Activated CD4-positive, alpha-beta T cell treated with anti-CD3 and anti-CD28 coated beads, Interleukin-2, Interleukin-6, amounts not matched to agents 100 ng/mL and 50 ng/mL, durations not matched to agents 16 hours and 8 hours (primary cell): ENCODE data around the gene YPEL3.
"Not testable (repeated sequence)": the region's sequence is repeated elsewhere in the genome, so short reads cannot be mapped to it uniquely, and the experiment has no call there.

Source experiments
- DNase-seq: peaks from one replicate; pipeline ENCODE4 v3.0.0-alpha.2; 2020

Gene YPEL3

DNA sequence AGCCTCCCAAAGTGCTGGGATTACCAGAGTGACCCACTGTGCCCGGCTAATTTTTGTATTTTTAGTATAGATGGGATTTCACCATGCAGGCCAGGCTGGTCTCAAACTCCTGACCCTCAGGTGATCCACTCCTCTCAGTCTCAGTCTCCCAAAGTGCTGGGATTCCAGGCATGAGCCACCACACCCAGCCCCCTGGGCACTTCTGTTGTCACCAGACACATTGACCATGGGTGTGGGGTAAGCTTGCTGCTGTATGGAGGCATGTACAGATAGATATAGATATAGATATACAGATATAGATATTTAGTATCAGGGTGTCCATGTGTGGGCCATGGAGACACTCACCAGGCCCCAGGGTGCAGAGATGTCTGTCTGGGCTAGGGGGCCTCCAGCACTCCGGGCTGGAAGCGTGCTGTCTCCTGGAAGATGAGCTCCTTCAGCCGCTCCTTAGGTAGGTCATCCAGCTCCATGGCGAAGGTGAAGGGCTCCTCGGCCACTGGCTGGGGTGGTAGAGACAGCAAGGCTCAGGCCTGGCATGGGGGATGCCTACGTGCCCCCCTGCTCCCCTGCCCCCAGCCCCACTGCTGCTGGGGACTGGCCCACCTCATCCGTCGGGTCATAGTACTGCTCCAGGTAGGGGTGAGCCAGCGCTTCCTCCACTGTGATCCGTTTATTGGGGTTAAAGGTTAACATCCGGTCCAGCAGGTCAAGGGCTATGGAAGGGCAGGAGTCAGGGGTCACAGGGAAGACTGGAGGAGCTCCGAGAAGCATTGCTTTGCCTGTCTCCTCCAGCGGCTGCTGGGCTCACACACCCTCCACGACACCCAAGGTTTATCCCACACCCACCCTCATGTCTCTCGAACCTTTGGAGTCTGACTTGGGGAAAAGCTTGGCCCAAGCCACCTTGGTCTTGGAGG, 20.5 kb upstream of the YPEL3 start:
- no peak for DNase-seq

DNA sequence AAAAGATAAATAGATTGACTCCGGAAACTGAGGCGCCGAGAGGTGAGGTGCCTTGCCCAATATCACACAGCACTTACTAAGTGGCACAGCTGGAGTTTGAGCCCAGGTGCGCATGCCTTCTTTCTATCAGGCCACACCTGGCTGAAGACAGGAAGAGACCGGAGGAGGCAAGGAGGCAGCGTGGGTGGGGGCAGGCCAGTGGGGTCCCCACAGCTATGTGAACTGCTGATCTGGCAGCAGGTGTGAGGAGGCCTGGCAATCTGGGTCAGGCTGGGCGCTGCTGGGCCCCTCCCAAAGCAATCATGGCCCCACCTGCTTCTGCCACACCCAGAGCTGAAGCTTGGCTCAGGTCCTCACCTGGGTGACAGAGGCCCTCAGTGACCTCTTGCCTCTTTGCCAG, 19.2 kb upstream of the YPEL3 start:
- no peak for DNase-seq

DNA sequence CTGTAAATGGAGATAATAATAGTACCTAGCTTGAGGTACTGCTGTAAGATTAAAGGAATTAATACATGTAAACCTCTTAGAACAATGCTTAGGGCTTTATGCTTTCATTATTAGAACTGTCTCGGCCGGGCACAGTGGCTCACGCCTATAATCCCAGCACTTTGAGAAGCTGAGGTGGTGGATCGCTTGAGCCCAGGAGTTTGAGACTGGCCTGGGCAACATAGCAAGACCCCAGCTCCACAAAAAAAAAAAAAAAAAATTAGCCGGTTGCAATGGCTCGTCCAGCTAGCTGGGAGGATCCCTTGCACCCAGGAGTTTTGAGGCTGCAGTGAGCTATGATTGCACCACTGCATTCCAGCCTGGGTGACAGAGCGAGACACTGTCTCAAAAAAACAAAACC, 18.8 kb upstream of the YPEL3 start:
- DNase-seq: not testable (repeated sequence)

DNA sequence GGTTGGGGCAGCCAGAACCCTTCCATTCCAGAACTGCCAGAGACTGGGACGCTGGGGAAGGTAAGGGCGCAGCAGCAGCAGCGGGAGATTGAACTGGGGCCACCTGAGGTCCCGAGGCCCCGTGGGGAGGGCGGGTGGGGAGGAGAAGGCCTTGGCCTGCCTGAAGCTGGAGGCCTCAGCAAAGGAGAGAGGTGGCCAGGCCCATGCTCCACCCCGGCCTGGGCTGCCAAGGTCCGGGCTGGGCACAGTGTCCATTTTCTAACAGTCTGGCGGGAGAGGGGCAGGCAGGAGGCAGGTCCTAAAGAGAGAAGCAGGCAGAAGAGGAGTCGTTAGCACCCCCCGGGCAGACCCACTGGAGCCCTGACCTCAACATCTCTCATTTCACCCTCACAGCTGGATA, 18.4 kb upstream of the YPEL3 start:
- DNase-seq: no peak

DNA sequence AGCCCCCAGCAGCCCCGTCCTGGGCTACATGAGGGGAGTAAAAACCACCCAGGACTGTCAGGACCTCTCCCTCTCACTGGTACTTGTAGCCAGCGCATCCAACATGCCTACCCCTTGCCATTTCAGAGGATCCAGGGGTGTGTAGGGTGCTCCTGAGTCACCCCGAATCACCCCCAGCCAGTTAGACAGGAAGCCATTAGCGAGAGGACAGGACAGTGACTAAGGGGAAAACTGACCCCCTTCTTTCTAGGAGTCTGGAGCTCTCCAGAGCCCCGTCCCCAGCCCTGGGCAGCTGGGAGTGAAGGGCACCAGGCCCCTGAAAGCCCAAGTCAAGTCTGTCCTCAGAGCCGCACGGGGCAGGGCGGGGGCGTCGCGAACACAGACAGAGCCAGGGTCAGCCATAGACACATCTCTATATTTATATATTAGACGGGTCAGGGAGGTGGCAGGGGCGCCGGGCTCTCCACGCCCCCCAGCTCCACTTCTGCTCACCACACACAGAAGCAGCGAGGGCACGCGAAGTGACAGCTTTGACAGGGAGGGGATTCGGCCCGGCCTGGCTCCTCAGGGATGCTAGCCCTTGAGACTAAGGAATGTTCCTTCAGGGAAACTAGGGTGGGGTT, 17.8 kb upstream of the YPEL3 start:
- DNase-seq: no peak

DNA sequence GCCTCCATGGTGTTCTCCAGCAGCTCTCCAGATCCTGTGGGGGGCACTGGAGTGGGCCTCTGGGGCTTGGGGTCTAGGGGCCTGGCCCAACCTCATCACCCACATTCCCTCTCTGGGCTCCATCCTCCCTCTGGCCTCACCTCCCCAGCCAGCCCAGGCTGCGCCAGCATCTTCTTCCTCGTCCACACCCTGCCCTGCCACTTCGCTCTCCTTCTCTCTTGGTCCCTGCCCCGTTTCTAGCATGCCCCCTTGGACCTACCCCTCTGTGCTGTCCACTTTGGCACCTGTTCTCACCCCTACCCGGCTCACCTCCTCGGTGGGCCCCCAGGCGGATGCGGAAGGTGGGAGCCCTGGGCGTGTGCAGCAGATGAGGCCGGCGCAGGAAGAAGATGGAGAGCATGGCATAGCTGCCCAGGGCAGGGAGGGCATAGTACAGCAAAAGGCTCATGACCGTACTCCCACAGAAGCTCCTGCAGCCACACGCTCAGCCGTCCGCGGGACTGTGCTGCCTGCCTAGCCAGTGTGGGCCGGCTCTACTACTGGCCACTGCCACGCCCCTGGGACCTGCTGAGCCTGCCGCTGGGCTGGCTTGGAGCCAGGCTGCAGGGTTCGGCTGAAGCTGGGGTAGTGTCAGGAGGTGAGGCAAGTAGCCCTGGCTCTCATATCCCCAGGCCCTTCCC, 17.2 kb upstream of the YPEL3 start, which contains the start of gene GDPD3:
TSS of gene GDPD3 (minus strand) at position 507 of the 680 bp plus-strand sequence. CDS start at position 448, 59 bp downstream.
- no peak for DNase-seq

DNA sequence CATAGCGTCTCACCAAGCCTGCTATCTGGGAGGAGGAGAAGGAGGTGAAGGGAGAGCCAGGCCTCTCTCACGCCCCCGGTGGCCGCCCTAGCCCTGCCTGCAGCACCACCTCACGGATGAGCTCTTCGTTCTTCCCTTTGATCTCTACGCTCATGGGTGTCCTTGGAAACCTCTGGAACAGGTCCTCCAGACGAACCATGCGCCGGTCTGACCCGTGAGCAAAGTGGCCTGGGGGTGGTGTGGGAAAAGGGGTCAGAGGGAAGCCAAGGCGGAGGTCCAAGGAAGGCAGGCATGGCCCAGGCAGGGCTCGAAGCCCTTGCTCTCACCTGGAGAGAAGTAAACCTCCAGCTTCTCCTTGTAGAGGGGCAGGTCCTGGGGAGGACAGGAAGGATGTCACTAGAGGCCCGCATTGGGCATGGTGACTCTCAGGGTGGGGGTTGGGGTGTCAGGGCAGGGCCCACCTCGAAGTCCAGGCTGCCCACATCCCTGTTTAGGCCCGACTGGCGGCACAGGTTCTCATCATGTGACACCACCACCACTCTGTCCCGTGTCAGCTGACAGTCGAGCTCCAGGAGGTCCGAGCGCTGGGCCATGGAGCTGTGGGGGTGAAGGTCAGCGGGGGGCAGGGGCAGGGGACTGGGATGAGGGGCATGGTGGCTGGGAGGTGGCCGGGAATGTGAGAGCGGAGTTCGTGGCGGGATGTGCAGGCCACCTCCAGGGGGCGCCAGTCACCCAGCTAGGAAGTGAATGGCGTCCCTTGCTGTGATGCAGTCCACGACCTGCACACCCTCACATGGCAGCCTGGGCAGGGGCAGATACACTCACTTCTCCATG, 16.4 kb upstream of the YPEL3 start:
- DNase-seq: peak; percentile 80

DNA sequence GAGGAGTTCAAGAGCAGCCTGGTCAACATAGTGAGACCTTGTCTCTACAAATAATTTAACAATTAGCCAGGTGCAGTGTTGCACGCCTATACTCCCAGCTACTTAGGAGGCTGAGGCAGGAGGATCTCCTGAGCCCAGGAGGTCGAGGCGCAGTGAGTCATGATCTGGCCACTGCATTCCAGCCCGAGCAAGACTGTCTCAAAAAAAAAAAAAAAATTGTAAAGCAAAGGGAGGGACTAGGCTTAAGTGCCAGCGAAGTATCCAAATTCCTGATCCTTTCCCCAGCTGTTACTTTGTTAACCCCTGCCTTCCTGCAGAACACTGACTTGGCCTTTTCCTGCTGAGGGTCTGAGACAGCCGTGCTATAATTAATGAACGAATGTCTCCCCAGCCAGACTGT, 14.6 kb upstream of the YPEL3 start:
- no peak for DNase-seq

DNA sequence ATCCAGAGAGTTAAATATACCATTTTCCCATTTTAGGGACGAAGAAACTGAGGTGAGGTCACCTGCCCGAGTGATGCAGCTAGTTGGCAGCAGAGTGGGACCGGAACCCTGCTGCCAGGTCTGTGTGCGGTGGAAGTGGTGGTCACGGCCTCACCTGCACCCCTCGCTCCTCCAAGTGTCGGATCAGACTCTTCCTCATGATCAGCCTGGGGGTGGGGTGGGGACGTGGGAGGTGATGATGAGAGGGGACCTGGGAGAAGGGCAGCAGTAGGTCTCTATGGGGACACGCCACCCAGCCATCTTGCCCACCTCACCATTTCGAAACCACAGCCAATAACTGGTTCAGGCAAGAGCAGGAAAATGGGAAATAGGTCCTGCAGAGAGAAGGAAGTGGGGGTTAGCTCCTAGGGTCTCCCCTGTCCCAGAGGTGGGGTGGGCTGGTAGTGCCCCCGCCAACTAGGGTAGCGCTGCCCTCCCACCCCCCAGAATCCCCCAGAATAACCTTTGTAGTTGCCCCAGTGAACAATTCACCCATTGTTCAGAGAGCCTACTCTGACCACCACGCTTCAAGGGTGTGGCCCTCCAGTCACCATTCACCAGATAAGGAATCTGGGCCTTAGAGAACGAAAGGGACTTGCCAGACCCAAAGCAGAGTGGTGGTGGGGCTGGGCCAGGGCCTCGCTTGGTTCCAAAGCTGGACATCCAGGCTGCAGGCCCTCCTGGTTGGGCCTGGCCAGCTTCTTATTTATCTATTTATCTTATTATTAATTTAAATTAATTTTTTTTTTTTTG, 12.2 kb upstream of the YPEL3 start:
- DNase-seq: no peak

DNA sequence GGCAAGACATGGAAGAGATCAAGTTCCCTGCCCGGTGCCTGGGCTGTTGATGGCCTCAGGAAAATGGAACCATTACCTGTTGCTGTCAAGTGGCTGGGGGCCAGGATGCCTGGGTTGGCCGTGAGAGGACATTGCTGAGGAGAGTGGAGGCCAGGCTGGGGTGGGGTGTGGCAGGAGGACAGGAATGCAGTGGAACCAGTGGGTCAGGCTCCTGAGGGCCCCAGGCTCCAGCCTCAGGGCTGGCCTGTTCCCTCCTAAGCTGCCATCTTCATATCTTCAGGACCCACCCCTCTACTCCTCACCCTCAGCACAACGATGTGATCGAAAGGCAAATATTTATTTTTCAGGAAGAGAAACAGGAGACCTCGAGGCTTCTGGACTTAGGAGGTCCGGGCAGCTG, 8.5 kb upstream of the YPEL3 start:
- no peak for DNase-seq

DNA sequence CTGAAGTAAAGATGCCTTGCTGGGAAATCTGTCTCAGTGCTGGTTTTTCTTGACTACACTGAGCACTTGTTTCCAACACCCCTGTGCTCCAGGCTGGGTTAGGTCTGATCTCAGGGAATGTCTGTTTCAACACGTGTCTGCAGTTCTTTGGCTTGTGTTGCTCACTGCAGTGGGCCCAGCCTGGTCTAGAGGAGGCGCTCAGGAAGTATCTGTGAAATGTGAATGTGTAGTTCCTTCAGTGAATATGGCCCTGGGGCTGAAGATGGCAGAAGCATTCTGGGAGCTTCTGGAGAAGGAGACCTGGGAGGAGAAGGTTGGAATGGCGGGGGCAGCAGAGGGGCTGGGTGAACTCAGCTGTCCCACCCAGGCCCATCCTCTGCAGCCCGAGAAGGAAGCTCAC, 8.1 kb upstream of the YPEL3 start:
- no peak for DNase-seq

DNA sequence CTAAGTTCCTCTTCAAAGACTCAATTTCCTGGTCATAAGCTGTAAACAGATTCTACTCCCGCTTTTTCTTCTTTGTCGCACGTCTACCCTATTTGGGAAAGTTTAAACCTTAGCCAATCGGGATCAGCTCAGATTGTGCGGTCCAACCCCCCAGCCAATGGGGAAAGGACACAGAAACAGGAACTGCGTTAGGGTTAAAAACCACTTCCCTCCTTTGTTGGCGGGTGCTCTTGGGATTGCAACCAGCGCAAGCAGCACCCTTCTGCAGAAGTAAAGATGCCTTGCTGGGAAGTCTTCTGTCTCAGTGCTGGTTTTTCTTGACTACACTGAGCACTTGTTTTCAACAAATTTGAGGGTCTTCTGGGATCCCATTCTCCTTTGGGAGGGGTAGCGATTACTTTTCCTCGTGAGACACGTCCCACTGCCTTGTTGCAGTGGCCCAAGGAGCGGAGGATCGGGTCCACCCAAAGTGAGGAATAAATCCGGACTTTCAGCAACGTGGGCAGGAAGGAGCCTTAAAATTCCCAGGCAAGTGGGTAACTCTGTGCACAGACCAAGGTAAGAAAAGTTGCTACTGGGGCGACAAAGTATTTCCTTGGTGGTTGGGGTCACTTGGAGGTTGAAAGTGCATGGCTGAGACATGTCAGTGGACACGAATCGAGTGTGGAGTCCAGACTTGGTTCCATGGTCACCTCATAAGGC, 1.0 kb upstream of the YPEL3 start:
- no peak for DNase-seq

DNA sequence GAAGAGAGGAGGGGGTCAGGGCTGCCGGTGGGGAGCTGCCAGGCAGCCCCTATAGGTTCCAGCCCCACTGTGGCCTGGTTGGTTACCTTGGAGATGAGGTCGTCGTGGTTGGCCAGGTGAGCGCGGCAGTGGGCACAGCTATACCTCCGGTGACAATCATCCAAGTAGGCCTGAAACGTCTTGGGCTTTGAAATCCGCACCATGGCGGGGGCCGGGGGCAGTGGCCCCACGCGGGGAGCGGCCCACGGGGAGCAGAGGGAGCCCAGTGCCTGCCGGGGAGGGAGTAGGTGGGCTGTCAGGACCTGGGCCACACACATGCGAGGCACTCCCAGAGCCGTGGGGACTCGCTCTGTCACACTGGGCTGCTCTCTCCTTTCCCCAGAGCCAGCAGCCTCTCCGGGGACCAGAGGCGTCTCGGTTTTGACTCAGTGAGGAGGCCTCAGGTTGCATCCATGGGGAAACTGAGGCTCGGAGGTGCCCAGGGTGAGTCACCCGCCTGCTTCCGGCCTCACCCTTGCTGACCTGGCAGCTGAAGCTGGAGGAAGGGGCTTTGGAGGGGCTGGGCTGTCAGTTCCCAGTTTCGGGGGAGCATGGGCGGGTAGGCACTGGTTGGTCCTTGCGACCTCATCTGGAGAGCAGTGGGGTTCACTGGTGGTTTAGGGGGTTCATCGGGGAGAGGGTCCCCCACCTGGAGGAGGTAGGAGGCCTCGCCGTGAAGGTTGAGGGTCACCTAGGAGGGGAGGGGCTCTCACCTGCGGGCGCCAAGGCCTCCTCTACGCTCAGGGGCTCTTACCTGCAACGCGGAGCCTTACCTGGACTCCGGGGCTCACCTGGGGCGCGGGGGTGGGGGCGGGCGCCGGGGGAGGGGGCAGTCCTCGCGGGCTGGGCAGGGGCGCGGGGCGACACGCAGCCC, 591 bp downstream of the YPEL3 start:
- DNase-seq: no peak

DNA sequence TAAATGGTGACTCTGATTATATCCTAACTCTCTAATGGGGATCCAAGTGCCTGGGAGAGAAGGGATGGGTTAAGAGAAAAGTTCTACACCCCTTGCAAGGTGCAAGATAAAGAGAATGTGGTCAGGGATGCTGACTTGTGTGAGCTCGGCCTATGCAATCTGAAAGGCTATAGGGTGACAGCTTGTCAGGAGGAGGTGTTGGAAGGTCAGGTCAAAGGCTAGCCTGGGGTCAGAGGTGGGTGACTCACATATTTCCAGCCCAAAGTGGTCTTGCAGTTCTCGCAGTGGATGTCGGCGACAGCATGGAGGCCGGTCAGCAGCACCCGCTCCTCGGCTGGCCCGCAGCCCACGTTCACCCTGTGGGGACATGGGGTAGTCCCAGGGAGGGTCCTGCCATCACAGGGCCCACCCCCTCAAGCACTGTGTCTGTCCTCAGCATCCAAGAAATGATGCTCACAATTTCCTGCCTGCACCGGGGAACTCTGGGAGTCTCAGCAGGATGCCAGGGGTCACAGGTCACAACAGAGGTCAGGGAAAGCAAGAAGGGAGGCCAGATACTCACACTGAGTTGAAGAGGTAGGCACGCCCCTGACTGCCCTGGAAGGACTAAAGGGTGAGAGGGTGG, 1.4 kb downstream of the YPEL3 start:
- no peak for DNase-seq

DNA sequence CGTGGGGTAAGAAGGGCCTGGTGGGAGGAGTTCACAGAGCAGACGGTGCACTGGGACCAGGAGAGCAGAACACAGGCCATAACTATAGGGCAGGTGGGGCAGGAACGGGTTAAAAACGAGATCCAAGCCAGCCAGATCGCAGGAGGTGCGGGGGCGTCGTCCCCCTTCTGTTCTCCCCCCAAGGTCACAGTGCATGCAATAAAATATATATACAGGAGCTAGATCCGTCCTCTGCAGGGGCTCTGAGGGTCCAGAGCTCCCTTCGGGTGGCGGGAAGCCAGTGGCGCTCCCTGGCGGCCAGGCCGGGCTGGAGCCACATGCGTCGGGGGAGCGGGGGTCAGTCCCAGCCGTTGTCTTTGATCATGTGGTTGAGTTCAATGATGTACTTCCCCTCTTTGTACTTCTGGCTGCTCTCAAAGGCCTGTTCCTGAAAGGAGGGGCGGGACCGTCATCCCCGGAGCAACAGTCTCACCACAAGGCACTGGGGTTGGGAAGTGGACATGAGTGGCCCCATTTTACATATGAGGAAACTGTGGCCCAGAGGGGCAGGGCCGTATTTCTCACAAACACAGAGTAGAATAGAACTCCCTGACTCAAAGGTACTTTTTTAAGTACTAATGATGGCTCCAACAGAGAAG, 3.5 kb downstream of the YPEL3 start:
- peak; percentile 88 for DNase-seq

DNA sequence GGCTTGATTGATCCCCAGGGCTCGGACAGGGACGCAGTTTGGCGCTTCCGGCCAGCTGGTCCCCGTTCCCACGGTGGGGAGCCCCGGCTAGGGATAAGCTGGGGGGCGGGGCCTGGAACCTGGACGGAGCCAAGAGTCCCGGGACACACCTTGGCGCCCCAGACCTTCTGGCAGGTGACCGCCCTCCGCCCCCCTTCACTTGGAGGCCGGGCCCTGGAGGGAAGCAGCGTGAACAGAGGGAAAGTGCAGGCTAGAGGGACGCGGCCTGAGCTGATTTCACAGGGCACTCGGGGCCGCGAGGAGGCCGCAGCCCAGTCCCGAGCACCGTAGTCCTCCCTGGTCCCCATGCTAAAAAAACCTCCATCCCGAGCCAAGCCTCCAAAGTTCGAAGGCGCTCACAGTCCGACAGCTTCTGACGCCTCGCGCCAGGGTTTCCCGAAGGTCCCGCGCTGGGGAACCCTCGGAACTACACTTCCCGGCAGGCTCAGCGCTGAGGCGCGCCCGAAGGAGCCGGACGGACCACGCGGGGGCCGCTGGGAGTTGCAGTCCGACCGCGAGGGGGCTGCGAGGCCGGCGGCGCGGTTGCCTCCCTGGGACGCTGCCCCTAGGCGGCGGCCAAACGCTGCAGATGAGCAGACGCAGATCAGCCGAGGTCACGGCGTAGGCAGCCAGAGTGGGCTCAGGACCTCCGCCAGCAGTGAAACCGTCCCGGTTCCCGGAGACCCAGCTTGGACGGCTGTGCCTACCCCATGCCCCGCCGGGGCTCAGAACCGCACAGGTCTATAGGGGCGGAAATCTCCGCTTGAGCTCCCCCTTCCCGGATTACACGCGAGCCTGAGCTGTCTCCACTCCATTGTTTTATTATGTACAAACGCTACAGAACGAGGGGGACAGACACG, 4.3 kb downstream of the YPEL3 start, which contains the start of gene TBX6:
TSS of gene TBX6 (minus strand) at position 451 of the 899 bp plus-strand sequence. CDS start 731 bp downstream, outside the sequence.
- DNase-seq: peak; percentile 97

DNA sequence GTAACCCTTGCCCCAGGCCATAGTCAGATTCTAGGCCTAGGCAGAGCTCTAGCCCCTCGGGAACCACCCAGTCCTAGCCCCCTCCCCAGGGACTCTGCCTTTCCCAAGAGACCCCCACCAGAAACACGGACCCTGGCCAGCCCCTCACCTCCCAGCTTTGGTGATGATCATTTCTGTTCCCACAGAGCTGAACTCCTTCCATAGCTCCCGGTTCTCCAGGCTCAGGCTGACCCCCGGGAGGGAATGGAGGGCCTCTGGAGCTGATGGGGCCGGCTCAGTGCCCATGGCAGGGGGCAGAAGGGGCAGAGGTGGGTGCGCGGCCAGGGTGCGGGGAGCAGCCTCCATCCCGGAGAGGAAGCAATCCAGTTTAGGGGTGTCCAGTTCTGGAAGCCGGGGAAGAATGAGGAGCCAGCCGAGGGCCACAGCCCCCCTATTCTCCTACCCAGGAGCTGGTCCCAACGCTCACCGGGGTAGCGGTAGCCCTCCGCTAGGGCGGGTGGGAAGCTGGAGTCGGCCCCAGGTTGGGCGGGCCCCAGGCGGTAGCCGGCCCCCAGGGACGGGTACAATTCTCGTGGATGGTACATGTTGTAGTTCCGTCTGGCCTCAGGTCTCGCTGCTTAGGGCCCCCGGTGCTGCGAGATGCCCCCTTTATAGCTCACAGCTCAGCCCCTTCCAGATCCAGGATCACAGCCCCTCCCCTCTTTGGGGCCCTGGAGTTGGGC, 5.2 kb downstream of the YPEL3 start:
- no peak for DNase-seq
